Hepatocyte (in vitro differentiated cells): ENCODE data around the gene SGPL1.
"Not testable (repeated sequence)": the region's sequence is repeated elsewhere in the genome, so short reads cannot be mapped to it uniquely, and the experiment has no call there.

ENCODE experiments used
- CTCF ChIP-seq: fragments of 200-600 bp; sonication (generic); IDR thresholded peaks from 2 replicates; pipeline ENCODE4 v1.5.1; 2016; ENCODE audit warnings: antibody characterized with exemption, mild to moderate bottlenecking; ENCODE audit not compliant: poor library complexity
- EZH2phosphoT487 ChIP-seq: fragments of 200-600 bp; sonication (generic); IDR thresholded peaks from one replicate; pipeline ENCODE4 v1.6.1; 2018; ENCODE audit warnings: antibody characterized with exemption, mild to moderate bottlenecking, low read depth, moderate library complexity; ENCODE audit not compliant: unreplicated experiment, severe bottlenecking

GRCh38 chr10:70768026-70768685, 47.6 kb upstream of the SGPL1 start:
- not testable (repeated sequence) for TF ChIP-seq CTCF, EZH2phosphoT487
